ENCODE data around the gene NOD2.

NOD2 gene

DNA sequence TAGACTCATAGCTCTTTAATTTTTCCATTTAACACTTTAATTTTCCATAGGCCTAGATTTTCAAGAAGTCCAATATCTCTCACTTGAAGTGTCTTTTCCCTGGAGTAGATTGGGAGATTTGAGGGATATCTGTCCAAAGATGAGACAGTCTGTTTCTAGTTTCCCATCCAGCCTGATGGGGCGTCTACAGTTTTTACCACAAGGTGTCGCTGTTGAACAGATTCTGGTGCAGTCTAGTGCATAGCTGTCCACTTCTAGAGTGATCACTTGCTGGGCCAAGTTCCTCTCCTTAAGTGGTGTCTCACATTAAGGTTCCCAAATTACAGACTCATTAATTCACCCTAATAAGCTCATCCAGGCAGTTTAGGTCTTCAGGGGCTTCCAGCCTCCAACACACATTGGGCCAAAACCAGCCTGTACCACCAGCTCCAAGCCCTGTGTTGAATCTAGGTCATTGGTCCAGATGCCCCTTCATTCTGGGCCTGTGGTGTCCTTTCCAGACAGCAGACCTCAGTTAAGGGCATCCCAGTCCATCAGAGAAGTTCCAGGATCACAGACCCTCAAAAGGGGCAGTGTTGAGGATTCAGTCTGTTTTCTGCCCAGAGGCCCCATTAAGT, 21.7 kb upstream of the NOD2 start:
- DNase-seq: no peak

DNA sequence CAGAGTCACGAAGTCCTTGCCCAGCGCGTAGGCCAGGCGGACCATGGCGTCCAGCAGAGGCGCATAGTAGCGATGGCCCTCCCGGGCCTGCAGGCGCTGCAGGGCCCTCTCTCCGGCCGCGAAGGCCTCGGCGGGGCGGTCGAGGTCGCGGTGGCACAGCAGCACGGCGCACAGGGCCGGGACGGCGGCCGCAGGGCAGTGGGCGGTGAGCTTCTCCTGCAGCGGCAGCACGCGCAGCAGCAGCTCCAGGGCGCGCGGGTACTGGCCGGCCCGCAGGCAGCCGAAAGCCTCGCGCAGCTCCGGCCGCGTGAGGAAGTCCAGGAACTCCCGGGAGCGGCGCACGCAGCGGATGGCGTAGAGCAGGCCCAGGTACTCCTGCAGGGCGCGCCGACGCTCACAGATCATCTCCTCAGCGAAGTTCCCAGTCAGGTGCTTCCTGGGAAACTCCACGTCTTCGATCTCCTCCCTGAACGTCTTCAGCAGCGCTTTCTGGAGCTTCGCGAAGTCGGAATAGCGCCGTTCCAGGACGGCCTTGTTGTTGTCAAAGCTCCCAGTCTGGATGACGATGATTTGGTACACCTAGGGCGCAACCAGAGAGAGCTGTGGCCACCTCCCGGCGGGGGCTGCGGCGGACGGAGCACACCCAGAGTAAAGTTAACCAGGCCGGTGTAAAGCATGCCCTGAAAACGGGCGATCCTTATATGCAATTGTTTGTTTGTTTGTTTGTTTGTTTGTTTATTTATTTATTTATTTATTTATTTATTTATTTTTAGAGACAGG, 19.7 kb upstream of the NOD2 start:
- no peak for DNase-seq

DNA sequence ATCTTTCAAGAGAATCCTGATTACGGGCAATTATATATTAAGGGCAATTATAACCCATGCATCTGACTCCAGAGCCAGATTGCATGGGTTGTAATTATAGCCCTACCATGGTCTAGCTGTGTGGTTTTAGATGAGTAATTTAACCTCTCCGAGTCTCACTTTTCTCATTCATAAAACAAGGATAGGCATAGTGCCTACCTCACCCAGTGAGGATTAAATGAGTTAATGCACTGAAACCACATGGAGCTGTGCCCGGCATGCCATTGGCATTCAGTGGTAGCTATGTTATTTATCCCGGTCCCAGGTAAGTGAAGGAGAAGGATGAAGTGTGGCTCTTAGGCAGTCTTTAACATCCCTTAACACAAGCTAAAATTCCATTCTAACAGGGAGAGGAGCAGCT, 18.6 kb upstream of the NOD2 start:
- DNase-seq: no peak

DNA sequence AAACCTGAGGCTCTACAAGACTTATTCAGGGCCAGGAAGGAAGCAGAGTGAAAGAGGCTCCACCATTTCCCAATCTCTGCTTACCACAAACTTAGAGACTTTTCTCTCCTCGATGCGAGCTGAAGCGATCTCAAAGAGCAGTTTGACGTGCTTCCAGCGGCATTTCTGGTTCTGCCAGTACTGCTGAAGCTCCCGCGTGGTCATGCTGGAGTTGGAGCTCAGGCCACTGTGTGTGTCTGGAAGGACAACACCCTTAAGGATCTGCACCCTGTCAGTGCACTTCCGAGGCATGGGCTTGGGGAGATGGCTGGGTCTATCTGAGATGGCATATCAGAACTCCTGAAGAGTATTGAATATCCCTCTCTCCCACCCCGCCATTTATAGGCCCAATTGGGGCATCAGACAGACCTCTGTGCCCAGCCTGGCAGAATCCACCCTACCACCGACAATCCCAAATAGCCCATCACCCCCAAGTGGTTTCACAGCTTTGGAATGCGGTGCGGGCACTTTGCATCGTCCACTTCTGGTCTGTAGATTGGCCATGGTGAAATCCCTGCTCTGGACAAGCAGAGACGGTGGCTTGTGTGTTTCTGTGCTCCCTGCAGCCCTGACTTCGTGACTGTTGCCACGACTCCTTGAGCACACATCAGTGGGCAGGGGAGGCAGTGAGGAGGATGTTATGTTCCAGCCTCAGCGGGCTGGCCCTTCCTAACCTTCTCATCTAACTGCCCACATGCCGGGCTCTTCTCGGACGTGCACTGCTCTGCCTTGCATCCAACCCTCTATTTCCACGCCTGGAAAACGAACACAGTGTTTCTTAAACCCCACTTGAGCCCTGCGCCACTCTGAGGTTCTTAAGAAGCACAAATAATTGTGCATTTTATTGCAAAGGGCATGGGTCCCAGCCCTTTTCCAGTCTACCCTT, 17.5 kb upstream of the NOD2 start:
- no peak for DNase-seq

DNA sequence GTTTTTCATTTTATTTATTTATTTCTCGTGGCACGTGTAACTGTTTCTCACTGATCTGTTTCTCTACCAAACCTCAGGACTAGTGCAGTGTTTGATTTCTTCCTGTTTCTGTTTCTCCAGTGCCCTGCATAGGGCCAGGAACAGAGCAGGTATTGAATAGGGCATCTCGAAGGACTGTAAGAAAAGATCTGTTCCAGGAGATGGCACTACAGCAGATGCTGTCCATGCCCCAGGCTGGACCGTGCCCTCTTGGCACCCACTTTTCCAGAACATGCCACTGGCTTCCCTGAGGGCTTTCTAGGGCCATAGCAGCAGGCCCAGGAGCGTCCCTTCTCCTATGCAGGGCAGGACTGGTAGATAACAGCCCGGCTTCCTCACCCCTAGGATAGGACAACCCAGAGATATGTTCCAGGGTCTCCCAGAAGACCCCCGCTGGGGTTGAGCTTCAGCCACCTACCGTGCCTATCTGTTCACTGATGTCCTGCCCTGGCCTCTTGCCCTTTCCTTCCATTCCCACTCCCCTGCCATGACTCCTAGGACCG, 16.7 kb upstream of the NOD2 start:
- DNase-seq: no peak

GRCh38 chr16:50677351-50677750, 16.1 kb upstream of the NOD2 start:
- no peak for DNase-seq

- DNase-seq: no peak
Measured at GRCh38 chr16:50678531-50678930, 14.9 kb upstream of the NOD2 start.

DNA sequence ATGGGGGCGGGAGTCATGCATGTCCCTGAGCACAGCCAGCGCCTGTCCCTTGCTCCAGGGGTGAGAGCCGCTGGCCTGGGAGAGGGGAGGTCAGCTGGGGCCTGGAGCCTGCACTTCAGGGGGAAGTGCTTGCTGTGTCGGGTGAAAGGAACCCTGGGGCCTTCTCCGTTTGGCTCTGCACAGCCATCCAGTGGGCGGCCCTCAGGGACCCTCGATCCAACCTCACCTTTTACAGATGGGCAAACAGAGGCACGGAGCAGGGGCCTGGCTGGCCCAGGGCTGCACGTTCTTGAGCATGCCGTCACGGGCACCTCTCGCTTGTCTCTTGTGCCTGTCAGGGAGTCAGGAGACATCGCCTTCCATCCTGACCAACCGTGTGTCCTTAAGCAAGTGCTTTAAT, 14.1 kb upstream of the NOD2 start:
- DNase-seq: no peak

DNA sequence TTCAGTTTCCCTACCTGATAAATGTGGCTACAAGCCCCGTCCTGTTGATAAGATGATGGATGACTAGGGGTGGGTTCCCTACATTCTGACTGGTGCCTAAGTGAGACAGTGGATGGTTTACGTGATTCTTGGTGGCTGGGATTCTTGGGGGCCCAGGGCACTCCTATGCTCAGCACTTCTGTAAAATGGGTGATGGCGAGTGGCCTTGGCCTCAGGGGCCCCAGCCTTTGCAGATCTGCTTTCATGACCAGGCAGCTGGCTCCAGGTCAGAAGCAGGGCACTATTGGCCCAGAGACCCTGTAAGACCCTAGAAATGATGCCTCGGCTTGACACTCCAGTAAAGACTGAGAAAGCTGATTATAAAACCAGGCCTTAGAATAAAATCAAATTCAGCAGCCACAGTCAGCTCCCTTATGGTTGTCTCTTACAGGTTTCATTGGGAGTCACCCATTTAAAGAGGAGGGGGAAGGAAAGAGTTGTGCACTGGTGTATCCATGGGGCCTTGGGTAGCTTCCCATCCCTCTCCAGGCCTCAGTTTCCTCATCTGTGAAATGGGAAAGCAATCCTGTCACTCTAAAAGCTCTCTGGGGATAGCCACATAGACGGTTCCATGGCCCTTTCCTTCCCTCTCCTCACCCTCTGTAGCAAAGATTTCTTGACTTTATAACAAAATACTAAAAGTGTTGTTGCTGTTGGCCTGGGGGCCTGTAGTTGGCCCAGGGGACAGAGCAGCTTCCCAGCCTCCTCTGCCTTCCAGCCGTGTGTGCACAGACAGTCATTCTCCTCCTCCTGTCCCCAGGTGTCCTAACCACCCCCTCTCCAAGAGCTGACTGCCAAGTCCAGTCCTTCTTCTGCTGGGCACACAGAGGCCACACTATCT, 13.5 kb upstream of the NOD2 start:
- DNase-seq: no peak

- DNase-seq: no peak
Measured at GRCh38 chr16:50680556-50680893, 12.9 kb upstream of the NOD2 start.

GRCh38 chr16:50681021-50681885, 12.2 kb upstream of the NOD2 start, which contains the start of gene SNX20:
TSS of gene SNX20 (minus strand) at chr16:50681312. CDS start at chr16:50677526, 3,786 bp downstream.
- DNase-seq: no peak

DNA sequence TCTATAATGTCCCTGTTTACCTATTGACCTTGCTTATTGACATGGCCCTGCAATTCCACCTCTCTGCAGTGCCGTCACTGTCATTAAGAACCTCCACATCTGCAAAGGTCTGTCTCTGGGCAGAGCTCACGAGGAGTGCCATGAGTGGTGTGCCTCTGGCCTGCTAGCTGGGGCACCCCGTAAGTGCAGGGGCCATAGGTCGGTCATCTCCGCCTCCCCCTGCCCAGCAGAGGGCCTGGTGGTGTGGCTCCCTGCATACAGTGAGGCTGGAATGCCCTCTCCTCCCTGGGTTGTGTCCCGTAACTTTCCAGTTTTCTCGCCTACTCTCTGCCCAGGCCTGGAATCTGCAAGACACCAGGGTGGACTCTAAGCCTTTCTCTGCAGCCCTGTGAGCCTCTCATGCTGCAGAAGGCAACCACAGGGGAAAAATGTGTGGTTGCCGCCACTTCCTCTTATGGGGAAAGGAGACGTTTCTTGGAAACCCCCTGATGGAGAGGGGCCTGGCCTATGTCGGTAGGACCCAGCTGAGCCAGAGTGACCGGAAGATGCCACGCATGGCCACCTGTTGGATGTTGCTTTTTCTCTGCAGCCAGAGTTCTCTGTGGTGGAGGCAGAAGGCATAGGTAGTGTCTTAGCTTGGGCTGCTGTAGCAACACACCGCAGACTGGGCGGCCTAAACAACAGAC, 9.6 kb upstream of the NOD2 start:
- no peak for DNase-seq

GRCh38 chr16:50684823-50685461, 8.5 kb upstream of the NOD2 start:
- DNase-seq: no peak

- no peak for DNase-seq
Measured at GRCh38 chr16:50685462-50686063, 7.8 kb upstream of the NOD2 start.

DNA sequence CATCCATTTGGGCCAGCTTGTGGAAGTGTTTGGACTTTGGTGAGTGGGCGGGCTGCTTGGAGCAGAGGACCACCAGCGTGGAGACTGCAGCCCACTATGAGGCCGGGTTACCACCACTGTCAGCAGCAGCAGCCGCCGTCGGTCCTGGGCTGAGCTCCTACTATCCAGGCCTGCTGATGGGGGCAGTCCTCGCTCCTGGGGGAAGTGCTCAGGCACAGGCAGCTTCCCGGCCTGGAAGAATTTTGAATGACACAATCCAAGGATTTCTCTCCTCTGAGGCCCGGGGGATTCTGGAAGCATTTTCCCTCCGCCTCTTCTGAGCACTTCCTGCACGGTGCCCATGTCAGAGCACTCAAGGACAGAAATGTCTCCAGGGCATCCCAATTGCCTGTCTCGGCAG, 5.3 kb upstream of the NOD2 start:
- no peak for DNase-seq

- DNase-seq: no peak
Measured at GRCh38 chr16:50688867-50689266, 4.5 kb upstream of the NOD2 start.

- DNase-seq: no peak
Measured at GRCh38 chr16:50690177-50690576, 3.2 kb upstream of the NOD2 start.

DNA sequence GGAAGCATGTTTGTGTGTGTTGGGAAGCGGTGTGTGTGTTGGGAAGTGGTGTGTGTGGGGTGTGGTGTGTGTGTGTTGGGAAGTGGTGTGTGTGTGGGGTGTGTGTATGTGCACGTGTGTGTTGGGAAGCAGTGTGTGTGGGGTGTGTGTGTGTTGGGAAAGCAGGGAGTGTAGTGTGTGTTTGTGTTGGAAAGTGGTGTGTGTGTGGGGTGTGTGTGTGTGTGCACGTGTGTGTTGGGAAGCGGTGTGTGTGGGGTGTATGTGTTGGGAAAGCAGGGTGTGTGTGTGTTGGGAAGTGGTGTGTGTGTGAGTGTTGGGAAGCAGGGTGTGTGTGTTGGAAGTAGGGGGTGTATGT, 785 bp upstream of the NOD2 start:
- DNase-seq: no peak

DNA sequence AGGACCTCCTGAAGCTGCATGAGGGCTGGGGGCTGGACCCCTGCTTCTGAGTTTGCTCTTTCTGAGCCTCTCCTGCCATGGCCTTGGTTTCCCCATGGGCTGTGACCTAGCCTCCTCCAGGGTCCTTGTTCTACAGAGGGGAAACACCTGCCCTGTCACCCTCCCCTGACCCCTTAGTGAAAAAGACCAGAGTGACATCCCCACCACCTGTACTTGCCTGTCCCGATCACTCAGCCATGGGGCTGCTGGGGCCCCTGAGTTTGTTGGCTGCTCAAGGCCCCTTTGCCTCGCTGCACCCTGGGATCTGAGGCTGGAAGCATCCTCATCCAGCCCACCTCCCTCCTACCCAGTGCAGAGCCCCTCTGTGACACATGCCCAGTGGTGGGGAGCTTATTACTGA, 800 bp downstream of the NOD2 start:
- DNase-seq: no peak
